K562 (cell line): ENCODE results near the gene SPHK2. TPM values are rescaled to one million over a fixed set of nuclear protein-coding genes. Genes with fewer than 3 reads are reported as not detected.

Experiments used
- BCOR ChIP-seq: fragments of 450-650 bp; IDR thresholded peaks from 2 replicates; pipeline ENCODE4 v1.6.1; 2016
- CREB1 ChIP-seq, 2 experiments: sonication (generic) in 1 of 2; formaldehyde crosslinking in 1 of 2; IDR thresholded peaks; 2 replicates each; pipeline versions ENCODE4 v1.6.1 to v1.8.0; 2012 to 2022; ENCODE audit warnings: inconsistent platforms in 1 of 2, mild to moderate bottlenecking in 1 of 2, missing genetic modification reagents in 1 of 2, moderate library complexity in 1 of 2
- CSDE1 ChIP-seq, 2 experiments: fragments of 450-650 bp; IDR thresholded peaks; 2 replicates each; pipeline ENCODE4 v1.6.1; 2016; ENCODE audit warnings: mild to moderate bottlenecking in 1 of 2
- EGR1 ChIP-seq: fragments of 450-650 bp; conservative IDR thresholded peaks from 2 replicates; pipeline ENCODE4 v1.6.1; 2017; ENCODE audit warnings: mild to moderate bottlenecking
- FOXJ3 ChIP-seq: sonication (generic); formaldehyde crosslinking; IDR thresholded peaks from 2 replicates; pipeline ENCODE4 v1.4.0; 2020; ENCODE audit warnings: mild to moderate bottlenecking, missing genetic modification reagents
- FOXP1 ChIP-seq: sonication (generic); formaldehyde crosslinking; IDR thresholded peaks from 2 replicates; pipeline ENCODE4 v1.8.0; 2022; ENCODE audit warnings: mild to moderate bottlenecking, missing genetic modification reagents
- GABPB2 ChIP-seq: fragments of 250-450 bp; sonication (Bioruptor Pico); conservative IDR thresholded peaks from 2 replicates; pipeline ENCODE4 v1.5.1; 2021; ENCODE audit warnings: mild to moderate bottlenecking
- HMGXB4 ChIP-seq: sonication (generic); formaldehyde crosslinking; IDR thresholded peaks from 2 replicates; pipeline ENCODE4 v1.8.1; 2023; ENCODE audit warnings: mild to moderate bottlenecking, missing genetic modification reagents
- ILF3 ChIP-seq: fragments of 450-650 bp; IDR thresholded peaks from 2 replicates; pipeline ENCODE4 v1.6.1; 2018; ENCODE audit warnings: antibody characterized with exemption, mild to moderate bottlenecking, moderate library complexity, borderline replicate concordance
- JUND ChIP-seq, 2 experiments: IDR thresholded peaks; 2 replicates in 1 of 2; 3 replicates in 1 of 2; pipeline ENCODE4 v1.6.1; 2011; ENCODE audit warnings: borderline replicate concordance in 2 of 2, low read depth in 2 of 2, low read length in 2 of 2, improper control_type of control experiment in 1 of 2, missing biosample characterization in 1 of 2, missing genetic modification characterization in 1 of 2, missing genetic modification reagents in 1 of 2
- MLX ChIP-seq, 2 experiments: fragments of 450-650 bp in 1 of 2; sonication (generic) in 1 of 2; formaldehyde crosslinking; conservative IDR thresholded peaks; 2 replicates each; pipeline versions ENCODE4 v1.4.0 to v1.8.1; 2020 to 2022; ENCODE audit warnings: mild to moderate bottlenecking in 1 of 2, missing genetic modification reagents in 1 of 2
- NFIC ChIP-seq: fragments of 450-650 bp; IDR thresholded peaks from 2 replicates; pipeline ENCODE4 v1.6.1; 2017; ENCODE audit warnings: mild to moderate bottlenecking, inconsistent platforms
- POLR2AphosphoS2 ChIP-seq: IDR thresholded peaks from 2 replicates; pipeline ENCODE4 v1.6.1; 2012; ENCODE audit warnings: low read length, improper control_type of control experiment
- PTBP1 ChIP-seq: fragments of 200-400 bp; formaldehyde crosslinking; IDR thresholded peaks from 2 replicates; pipeline ENCODE4 v1.6.1; 2017; ENCODE audit warnings: low read depth, low read length
- RAD21 ChIP-seq, 2 experiments: fragments of 250-450 bp in 1 of 2; fragments of 450-650 bp in 1 of 2; sonication (Bioruptor Pico) in 1 of 2; formaldehyde crosslinking in 1 of 2; IDR thresholded peaks in 1 of 2; conservative IDR thresholded peaks in 1 of 2; 2 replicates each; pipeline versions ENCODE4 v1.4.0 to v1.8.0; 2020 to 2022; ENCODE audit warnings: mild to moderate bottlenecking in 2 of 2, moderate library complexity in 1 of 2
- UBTF ChIP-seq, 2 experiments: IDR thresholded peaks; 2 replicates each; pipeline ENCODE4 v1.6.1; 2012; ENCODE audit warnings: improper control_type of control experiment in 2 of 2, low read depth in 2 of 2, low read length in 2 of 2, borderline replicate concordance in 1 of 2
- ZBTB5 ChIP-seq: fragments of 450-650 bp; IDR thresholded peaks from 2 replicates; pipeline ENCODE4 v1.6.1; 2017; ENCODE audit warnings: antibody characterized with exemption
- ZNF224 ChIP-seq: sonication (generic); formaldehyde crosslinking; IDR thresholded peaks from 2 replicates; pipeline ENCODE4 v1.8.0; 2022; ENCODE audit warnings: mild to moderate bottlenecking, missing genetic modification reagents
- polyA plus RNA-seq, 8 experiments: library from polyadenylated mRNA; depleted of rRNA in 4 of 8; stranded (reverse) in 5 of 8; unstranded in 3 of 8; fragments of >200 nt; fragmentation: Nextera tagmentation in 2 of 8; fragmentation: Illumina TruSeq in 1 of 8; extraction: Ambion mirVana in 2 of 8; extraction: Trizol in 1 of 8; gene quantifications; 2 replicates each; pipeline versions ENCODE4 v1.2.1 to v1.2.3, GENCODE V29; 2011 to 2014; ENCODE audit warnings: inconsistent platforms in 1 of 8, missing spikeins in 1 of 8
- total RNA-seq, 7 experiments: library from RNA; depleted of rRNA in 6 of 7; stranded (reverse); fragments of >200 nt in 6 of 7; fragmentation: Illumina TruSeq in 2 of 7; extraction: Trizol in 2 of 7; gene quantifications; 2 replicates each; pipeline versions ENCODE4 v1.2.1 to v1.2.3, GENCODE V29; 2011 to 2021; ENCODE audit warnings: low replicate concordance in 1 of 7
- TF ChIP-seq, protein P1 (sequence below), 3 experiments: IDR thresholded peaks in 2 of 3; conservative IDR thresholded peaks in 1 of 3; 2 replicates each; pipeline ENCODE4 v1.5.1; 2011 to 2012; ENCODE audit warnings: low read length in 3 of 3, mild to moderate bottlenecking in 3 of 3, control low read depth in 2 of 3, improper control_type of control experiment in 1 of 3, inconsistent platforms in 1 of 3, low read depth in 1 of 3, mixed read lengths in 1 of 3, moderate library complexity in 1 of 3; ENCODE audit not compliant: insufficient read depth in 2 of 3

Gene SPHK2
- total and polyA plus RNA-seq, 9 of the 15 experiments (the other 6 are each of a cell fraction or from before 2014, with no cell fraction given) = 0.10 to 15.2 (median 2.9) TPM

DNA sequence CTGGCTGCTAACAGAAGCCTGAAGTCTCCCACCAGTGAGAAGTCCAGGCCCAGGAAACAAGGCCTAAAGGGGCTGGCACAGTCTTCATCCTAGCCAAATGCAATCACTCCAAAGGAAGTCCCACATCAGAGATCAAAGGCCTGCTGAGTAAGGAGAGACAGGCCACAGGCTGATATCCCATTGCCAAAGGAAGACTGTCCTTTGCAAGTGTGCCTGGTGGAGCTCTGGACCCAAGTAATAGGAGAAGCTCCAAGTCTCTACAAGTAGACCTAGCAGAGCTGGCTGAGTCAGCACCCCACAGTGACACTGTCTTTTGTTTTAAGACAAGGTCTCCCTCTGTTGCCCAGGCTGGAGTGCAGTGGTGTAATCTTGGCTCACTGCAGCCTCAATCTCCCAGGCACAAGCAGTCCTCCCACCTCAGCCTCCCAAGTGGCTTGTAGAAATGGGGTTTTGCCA lies 13.4 kb downstream of the SPHK2 start (continued):
- no peak for TF ChIP-seq NFIC
- no peak for TF ChIP-seq HMGXB4 (CRISPR knock-in tag)
- TF ChIP-seq CREB1 (IDR thresholded peaks at IDR 0.05) = no peak
- TF ChIP-seq CREB1 (CRISPR knock-in tag; IDR thresholded peaks at IDR 0.05) = no peak
- TF ChIP-seq JUND (IDR thresholded peaks at IDR 0.05; ENCODE audit: borderline replicate concordance, low read depth, low read length) = peak; percentile 62; the same call in 1 of the 2 replicates
- TF ChIP-seq JUND (tag; IDR thresholded peaks at IDR 0.05; ENCODE audit: borderline replicate concordance, low read depth, low read length) = no peak; the same call in 2 of the 3 replicates
- no peak for TF ChIP-seq ILF3
- no peak for TF ChIP-seq PTBP1
- peak; percentile 24 to 53; a peak in 3 of 4 replicates for TF ChIP-seq RAD21 (CRISPR knock-in tag; conservative IDR thresholded peaks at IDR 0.05 in 1 of 2, IDR thresholded peaks at IDR 0.05 in 1 of 2)
- TF ChIP-seq UBTF (IDR thresholded peaks at IDR 0.05; ENCODE audit: borderline replicate concordance in 1 of 2, low read depth in 2 of 2, low read length in 2 of 2) = no peak
- no peak for TF ChIP-seq ZNF224
- no peak for TF ChIP-seq CSDE1 (IDR thresholded peaks at IDR 0.05)
- TF ChIP-seq, protein P1, sequence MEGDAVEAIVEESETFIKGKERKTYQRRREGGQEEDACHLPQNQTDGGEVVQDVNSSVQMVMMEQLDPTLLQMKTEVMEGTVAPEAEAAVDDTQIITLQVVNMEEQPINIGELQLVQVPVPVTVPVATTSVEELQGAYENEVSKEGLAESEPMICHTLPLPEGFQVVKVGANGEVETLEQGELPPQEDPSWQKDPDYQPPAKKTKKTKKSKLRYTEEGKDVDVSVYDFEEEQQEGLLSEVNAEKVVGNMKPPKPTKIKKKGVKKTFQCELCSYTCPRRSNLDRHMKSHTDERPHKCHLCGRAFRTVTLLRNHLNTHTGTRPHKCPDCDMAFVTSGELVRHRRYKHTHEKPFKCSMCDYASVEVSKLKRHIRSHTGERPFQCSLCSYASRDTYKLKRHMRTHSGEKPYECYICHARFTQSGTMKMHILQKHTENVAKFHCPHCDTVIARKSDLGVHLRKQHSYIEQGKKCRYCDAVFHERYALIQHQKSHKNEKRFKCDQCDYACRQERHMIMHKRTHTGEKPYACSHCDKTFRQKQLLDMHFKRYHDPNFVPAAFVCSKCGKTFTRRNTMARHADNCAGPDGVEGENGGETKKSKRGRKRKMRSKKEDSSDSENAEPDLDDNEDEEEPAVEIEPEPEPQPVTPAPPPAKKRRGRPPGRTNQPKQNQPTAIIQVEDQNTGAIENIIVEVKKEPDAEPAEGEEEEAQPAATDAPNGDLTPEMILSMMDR (IDR thresholded peaks at IDR 0.05 in 2 of 3, conservative IDR thresholded peaks at IDR 0.05 in 1 of 3; ENCODE audit: insufficient read depth in 2 of 3, low read depth in 1 of 3, low read length in 3 of 3) = peak; percentile 10 to 45 (median 24); a peak in 3 of 6 replicates
- no peak for TF ChIP-seq FOXP1 (CRISPR knock-in tag)
- no peak for TF ChIP-seq POLR2AphosphoS2
- TF ChIP-seq FOXJ3 (CRISPR knock-in tag) = no peak
- no peak for TF ChIP-seq GABPB2 (CRISPR knock-in tag)
- TF ChIP-seq BCOR = peak; percentile 40; the same call in 1 of the 2 replicates
- no peak for TF ChIP-seq ZBTB5
- TF ChIP-seq EGR1 = no peak
- TF ChIP-seq MLX (CRISPR knock-in tag; conservative IDR thresholded peaks at IDR 0.05) = no peak
